HG03558 (cell line): ENCODE measurements around the gene GRM1.

Experiments
- ATAC-seq: cut with Tn5 transposase; IDR thresholded peaks from one replicate; pipeline ENCODE4 v1.9.1; 2021; ENCODE audit warnings: moderate number of reproducible peaks; ENCODE audit not compliant: unreplicated experiment; ENCODE audit errors: extremely low read depth

Gene GRM1

DNA sequence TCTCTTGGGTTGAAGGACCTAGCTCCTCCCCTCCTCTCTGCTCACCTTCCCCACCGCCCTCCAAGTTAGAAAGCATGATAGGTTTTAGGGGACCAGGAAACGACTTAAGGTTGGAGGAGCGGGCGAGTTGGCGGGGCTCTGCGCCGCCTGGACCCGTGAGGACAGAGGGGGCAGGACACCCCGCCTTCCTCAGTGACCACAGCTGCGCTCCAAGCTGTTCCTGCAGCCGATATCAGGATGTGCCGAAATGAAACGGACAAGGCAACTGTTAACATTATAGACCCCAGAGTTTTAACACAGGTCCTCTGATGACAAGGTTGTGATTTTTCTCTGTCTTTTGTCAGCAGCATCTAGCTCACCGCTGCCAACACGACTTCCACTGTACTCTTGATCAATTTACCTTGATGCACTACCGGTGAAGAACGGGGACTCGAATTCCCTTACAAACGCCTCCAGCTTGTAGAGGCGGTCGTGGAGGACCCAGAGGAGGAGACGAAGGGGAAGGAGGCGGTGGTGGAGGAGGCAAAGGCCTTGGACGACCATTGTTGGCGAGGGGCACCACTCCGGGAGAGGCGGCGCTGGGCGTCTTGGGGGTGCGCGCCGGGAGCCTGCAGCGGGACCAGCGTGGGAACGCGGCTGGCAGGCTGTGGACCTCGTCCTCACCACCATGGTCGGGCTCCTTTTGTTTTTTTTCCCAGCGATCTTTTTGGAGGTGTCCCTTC is at the start of gene GRM1:
GRM1 (plus strand) TSS at position 212 of the 722 bp plus-strand sequence; CDS start at position 668, 456 bp downstream.
- no peak for ATAC-seq

DNA sequence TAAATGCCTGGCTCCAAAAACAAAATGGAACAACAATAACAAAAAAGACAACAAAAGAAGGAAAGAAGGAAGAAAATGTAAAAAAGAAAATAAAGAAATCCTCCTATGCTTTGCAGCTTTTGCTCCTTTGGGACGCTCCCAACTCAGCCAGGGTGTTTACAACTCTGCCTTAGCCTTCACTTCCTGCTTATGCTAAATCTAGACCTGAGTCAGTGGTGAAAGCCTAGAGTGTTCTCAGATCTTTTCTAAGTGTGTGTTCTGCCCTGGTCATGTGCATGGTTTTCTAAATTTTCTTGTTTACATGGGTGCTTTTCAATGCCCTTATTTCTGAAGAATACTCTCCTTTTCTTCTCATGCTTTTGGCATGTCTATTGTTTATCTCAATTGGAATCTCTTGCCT is 19.5 kb upstream of the GRM1 start:
- no peak for ATAC-seq

DNA sequence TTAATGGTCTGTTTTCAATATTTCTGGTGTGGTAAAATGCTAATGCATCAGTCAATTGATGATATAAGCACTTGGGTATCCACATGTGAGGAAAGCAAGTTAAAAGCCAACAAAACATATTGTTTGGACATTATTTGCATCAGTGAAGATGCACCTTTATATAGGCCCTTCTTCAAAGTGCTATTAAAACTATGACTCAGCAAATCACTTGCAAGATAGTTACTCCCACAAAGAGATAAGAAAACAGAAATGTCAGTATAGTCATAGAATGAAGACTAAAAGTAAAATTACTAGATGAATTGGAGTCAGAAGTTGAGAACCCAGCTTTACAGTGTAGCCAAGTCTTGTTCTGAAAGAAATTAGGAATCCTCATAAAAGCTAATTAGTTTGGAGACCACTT is 14.6 kb upstream of the GRM1 start:
- no peak for ATAC-seq

DNA sequence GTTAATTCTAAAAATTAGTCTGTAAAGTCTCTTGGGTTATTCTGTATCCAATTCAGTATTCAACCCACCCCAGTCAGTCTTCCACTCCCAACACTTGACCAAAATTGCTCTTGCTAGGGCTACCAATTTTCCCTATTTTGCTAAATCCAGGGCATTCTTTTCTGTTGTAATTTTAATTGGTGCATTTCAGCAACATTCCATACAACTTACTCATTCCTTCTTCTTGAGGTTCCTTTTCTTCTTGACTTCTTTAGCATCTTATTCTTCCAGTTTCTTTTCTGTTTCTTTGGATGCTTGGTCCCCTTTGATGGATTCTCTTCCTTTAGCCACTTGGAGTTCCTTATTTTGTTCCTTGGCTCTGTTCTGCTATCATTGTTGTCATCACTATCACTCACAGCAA is 11.2 kb upstream of the GRM1 start:
- ATAC-seq = no peak

DNA sequence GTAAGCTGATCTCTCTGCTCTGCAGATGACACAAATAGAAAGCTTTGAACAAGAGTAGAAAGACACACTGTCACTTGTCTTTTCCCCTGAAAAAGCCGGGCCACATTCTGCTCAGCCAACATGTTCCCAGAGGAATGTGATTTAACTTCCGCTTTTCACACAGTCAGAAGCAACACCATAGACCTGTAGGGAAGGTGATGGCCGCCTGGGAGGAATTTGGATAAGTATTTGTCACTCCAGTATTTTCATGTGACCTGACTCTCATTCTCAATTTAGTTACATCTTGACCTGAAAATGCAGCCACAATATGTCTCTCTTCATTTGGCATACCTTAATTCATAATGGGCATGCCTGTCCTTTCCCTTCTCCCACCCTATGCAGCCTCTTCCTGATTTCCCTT is 2.0 kb upstream of the GRM1 start:
- no peak for ATAC-seq

DNA sequence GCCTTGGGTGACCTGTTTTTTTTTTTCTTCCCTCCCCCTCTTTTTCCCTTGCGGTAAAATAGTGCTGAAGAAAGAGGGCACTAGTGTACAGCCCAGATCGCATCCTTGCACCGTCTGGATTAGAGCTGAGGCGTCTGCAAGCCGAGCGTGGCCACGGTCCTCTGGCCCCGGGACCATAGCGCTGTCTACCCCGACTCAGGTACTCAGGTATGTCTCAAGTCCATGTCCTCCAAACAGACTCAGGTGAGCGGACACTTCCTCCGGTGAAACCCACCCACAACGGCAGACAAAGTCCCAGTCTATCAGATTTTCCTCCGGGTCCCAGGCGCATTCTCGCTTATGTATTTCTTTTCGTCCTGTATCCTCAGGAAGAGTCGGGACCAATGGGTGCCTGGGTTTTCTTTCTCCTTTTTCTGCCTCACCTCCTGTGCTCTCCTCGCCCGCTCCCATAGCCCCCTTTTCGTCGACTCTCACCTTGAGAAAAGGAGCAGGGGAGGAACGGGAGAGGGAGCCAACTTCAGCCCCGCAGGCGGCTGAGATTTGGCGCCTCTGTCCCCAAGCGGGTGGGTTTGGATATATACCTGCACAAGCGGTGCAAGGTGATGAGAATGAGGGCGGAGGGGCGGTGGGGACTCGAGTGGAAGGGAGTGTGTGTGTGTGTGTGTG is 1.1 kb upstream of the GRM1 start:
- ATAC-seq = no peak

DNA sequence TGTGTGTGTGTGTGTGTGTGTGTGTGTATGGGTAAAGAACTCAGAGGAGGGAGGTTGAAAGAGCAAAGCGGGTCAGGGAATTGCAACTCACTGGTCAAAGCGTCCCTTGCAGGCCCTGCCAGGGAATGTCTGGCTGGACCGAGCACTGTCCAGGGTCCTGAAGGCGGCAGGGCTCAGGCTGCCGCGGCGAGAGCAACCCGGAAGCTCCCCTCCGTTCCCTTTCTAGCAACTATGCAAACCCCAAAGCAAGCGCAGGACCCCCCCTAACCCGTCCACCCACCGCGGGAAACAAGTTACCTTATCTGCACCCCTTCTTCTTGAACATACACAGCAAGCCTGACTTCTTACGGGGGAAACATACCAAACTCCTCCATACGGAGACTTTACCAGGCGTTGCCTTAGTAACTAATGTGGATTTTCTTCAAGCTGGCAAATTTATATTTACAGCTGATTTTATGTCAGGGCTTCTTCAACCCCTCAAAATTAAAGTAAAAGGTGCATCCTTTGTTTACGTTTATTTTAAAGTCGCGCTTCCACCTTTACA is 538 bp upstream of the GRM1 start:
- ATAC-seq = no peak

DNA sequence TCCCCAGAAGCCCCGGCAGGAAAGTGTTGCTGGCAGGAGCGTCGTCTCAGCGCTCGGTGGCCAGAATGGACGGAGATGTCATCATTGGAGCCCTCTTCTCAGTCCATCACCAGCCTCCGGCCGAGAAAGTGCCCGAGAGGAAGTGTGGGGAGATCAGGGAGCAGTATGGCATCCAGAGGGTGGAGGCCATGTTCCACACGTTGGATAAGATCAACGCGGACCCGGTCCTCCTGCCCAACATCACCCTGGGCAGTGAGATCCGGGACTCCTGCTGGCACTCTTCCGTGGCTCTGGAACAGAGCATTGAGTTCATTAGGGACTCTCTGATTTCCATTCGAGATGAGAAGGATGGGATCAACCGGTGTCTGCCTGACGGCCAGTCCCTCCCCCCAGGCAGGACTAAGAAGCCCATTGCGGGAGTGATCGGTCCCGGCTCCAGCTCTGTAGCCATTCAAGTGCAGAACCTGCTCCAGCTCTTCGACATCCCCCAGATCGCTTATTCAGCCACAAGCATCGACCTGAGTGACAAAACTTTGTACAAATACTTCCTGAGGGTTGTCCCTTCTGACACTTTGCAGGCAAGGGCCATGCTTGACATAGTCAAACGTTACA is 817 bp downstream of the GRM1 start:
- ATAC-seq = no peak

DNA sequence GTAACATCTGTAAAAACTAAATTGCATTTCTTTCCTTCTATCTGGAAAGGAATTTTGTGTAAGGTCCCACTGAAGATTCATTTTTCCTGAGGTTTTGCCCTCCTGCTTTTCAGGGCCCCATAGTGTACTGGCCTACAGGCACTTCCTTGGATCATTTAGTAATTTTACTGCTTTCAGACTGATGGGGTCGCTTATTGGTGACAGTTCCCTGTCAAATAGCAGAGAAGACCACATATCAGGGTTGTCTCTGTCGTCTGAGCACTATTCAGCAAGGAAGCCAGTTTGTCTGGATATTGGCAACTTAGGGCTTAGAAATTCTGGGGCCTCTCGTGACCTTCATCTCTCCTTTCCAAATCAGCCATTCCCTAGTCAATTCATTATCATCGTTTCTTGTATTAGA is 3.5 kb downstream of the GRM1 start:
- no peak for ATAC-seq

DNA sequence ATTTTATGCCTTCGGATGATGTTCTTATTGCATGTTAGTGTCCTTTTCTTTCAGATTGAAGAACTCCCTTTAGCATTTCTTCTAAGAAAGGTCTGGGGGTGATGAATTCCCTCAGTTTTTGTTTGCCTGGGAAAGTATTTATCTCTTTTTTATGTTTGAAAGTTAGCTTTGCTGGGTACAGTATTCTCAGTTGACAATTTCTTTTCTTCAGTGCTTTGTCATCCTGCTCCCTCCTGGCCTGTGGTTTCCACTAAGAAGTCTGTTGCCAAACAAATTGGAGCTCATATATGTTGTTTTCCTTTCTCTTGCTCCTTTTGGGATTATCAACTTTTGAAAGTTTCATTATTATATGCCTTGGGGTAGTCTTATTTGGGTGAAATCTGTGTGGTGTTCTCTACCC is 11.5 kb downstream of the GRM1 start:
- no peak for ATAC-seq

DNA sequence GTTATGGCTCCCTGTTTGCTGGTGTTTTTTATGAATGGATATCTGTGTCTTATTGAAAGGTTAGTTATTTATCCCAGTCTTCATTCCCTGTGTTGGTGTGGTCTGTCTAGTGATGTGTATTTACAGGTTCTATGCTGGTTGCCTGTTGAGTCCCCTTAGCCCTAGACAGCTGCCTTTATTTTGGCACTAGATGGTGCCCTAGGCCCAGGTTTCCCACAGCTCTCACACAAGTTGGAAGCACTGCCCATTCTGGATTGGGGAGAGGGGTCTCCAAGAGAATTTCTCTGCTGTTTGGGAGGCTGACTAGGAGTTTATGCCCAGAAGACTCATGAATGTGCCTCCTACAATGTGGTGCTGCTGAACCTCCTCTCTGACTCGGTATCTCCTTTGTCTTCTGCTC is 12.4 kb downstream of the GRM1 start:
- ATAC-seq = no peak

DNA sequence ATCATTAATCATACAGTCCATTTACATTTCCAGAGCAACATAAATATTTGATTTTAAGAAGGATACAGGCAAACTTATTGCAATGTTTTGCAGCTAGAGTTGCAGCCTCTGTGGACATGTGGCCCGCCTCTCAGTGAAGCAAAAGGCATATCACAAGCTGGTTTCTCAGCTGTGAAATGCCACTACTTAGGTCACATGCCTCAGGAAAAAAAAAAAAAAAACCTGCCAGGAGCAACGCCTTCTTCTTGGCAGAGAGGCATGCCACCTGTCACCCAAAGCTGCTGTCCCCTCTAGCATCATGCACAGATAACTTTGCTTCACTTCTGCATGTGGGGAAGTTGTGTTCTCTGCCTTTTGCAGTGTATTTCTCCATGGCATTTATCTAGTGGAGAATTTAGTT is 18.5 kb downstream of the GRM1 start:
- ATAC-seq = no peak

DNA sequence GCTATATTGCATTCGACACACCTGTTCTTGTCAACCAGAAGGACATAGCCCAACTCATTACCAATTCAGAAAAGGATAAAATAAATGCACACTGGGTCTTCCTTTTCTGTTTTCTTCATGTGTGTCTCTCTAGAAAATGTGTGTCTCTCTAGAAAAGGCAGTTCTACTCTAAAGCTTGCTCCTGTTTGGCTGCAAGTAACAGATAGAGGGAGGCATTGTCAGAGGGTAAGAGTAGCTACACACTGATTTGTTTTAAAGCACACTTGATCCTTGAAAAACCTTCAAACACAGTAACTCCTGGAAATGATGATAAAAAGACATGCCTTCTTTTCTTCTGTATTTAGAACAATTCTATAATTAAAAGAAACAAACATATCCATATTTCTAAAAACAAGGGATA is 21.3 kb downstream of the GRM1 start:
- no peak for ATAC-seq

DNA sequence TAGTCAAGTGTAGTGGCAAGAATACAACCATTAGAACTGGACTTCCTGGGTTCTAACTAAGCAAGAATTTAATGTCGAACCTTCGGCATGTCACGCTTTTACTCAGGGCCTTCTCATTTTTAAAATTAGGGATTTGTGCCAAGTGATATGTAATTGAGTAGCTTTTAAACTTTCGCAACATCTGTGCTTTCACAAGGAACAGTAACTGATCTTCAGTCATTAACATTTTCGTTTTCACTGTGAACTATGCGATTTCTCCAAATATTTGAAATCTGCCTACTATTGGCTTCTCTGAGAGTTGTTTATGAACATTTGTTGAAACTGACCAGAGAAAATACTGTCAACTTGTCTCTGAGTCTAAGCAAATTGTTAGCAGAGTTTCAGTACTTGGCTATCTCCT is 27.6 kb downstream of the GRM1 start:
- ATAC-seq = no peak

DNA sequence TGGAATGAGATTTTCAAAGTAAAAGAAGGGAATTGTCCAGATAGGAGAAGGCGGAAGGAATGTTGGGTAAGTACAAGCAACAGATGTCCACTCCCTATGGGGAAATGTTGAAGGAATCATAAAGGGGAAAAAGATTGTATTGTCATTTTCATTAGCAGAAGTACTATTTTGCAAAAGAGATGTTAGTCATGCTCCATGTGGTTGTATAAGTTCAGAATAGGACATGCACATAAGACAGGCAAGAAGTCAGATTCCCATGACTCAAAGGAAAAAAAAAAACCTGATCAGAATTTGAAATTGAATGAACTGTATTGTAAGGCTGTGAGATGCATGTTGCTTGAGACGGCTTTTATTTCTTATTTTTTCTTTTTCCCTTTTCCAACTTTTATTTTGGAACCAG is 36.8 kb downstream of the GRM1 start:
- ATAC-seq = no peak

DNA sequence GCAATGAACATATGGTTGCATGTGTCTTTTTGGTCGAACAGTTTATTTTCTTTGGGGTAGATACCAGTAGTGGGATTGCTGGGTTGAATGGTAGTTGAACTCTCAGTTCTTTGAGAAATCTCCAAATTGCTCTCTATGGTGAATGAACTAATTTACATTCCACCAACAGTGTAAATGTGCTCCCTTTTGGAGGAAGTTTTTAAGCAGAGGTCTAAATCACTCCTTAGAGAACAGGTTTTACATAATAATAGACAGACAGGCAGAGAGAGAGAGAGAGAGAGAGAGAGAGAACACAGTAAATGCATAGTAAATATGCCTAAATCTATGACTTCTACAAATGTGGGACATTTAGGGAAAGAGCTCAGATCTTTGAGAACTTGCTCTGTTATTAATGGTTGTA is 37.6 kb downstream of the GRM1 start:
- ATAC-seq = no peak

DNA sequence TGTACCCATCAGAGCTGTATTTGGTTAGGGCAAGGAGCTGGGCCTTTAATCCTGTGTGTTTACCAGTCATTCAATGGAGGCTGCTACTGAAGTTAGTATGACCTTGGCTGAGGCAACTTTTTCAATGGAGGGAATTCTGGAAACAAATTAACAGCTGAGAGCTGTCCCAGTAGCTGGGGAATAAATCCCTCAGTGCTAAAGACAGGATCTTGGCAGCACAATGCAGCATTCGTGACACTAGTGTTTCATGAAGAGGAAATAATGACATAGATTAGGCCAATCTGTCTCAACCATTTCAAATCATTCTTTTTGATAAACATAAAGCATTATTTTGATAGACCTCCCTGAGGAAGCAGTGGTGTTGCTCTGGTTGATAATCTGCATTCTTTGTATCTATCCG is 42.9 kb downstream of the GRM1 start:
- no peak for ATAC-seq

DNA sequence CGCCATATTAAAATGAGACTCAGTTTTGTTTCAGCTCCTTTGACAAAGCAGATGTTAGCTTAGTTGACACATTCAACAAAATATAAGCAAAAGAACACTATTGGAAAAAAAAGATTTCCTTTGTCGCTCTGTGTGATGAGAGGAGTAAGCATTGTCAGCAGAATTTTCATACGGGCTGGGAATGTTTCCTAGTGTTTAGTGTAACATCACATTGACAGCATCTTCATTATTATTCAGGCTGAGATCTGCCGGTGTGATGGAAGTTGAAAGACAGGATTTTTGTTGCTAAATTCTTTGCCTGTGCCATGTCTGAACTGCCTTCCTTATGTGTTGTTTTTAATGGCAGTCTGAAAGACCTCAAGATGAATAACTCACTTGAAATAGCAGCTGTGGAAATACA is 49.1 kb downstream of the GRM1 start:
- ATAC-seq = no peak

DNA sequence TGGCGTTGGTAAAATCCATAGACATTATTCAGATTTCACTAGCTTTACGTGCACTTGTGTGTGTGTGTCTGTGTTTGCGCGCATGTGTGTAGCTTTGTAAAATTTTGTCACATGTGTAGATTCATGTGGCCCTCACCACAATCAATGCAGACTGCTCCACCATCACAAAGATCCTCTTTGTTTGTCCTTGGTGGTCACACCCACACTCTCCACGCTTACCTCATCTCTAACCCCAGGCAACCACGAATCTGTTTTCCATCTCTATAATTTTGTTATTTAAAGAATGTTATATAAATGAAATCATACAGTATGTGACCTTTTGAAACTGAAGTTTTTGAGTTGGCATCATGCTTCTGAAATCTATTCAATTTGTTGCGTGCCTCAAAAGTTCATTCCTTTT is 58.5 kb downstream of the GRM1 start:
- no peak for ATAC-seq

DNA sequence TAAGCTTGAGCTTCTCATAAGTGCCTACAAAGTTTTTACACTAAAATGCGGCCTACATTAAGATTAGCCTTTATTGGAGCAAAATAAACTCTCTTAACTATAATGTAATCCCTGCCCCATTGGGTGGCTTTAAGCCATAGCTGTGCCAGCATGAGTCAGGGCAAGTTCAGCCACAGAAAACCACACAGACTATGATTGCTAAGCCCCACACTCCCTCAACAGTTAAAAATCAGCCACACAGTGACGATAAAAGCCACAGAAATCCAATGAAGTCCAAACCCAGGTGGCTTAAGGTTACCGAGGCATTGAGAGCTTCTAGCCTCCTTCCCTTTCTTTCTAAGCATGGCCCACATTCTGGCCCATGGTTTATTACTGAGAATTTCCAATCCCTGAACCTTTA is 61.6 kb downstream of the GRM1 start:
- no peak for ATAC-seq

DNA sequence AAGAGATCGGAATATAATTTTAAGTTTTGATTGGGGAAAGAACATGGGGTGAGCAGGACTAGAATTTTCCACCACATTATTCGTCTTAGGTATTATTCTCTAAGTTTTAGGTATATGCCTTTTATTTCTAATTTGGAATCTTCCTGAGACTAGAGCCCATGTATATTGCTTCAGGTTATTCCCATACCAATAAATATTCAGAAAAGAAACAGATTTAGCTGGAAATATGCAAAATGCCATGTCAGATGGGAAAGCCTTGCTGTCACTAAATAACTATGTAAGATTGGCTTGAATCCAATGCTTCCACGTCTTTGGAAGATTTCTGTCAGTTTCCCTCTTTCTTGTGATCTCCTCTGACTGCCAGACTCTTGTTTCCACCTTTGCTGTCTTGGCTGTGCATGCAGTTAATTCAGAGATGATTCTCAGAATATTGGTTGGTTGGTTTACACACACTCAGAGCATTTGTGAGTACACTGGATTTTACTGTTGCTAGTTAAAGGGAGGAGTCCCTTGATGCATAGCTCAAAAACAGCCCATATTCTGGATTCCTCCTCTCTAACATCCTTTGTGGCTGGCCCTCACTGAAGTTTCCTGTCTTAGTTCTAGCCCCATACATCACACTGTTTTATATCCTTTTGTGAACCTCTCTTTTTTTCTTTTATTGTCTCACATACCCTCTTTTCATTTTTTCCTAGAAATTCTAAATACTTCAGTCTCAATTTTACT is 64.3 kb downstream of the GRM1 start:
- no peak for ATAC-seq
